NCI-H526 (cell line): Measurements from ENCODE around the gene HNRNPLL.
"Not testable (repeated sequence)": the region's sequence is repeated elsewhere in the genome, so short reads cannot be mapped to it uniquely, and the experiment has no call there.

ENCODE experiments used
- DNase-seq, 2 experiments: peaks; one replicate each; lab custom pipeline; 2025; lab: John Stamatoyannopoulos, UW

The HNRNPLL gene

DNA sequence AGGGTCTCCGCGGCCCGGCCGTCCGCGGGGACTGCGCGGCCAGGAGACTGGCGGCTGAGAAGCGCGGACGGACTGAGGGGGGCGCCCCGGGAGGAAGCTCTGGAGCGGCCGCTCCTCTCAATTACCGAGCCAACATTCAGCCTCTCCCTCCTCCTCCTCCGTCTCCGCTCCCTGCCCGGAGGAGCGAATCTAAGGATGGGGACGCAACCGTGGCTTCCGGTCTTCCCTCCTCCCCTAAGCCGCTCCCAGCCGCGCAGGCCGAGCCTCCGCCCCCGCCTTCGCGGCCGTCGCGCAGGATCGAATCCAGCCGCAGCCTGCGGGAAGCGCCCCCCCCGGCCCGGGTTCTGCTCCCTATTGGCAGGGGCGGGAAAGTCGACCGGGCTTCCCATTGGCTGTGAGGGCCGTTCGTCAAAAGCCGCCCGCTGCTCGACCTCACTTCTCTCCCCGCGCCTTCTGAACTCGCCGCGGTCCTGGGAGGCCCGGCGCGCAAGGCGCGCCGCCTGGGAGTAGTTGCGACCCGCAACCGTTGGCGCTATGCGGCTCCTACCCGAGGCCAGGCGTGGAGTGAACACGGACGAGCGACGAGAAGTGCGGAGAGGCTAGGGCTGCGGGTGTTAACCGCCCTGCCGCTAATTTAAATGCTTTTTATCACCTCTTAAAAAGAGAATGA is at the start of gene HNRNPLL:
TSS of gene HNRNPLL (minus strand) at position 197 of the 670 bp plus-strand sequence. CDS start 302 bp downstream, outside the sequence.
- peak; percentile 89 to 98 for DNase-seq

DNA sequence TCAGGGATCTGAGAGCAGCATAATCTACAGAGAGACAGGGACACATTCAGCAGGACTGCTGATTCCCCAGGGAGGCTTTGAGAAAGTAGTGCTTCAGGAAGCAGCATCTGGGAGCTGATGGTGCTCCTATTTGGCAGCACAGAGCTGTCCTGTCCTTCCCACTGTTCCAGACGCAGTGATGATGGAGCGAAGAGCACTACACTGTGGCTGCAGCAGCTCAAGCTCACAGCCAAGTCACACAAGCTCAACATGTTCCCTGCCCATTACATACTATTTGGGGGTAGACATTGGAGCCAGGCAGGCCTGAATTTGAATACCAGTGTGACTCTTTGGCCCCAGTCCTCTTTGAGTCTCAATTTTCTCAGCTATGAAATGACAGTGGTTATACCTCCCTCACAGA is 48.0 kb upstream of the HNRNPLL start:
- DNase-seq, result peak in 1 of 2 experiments; percentile 10

DNA sequence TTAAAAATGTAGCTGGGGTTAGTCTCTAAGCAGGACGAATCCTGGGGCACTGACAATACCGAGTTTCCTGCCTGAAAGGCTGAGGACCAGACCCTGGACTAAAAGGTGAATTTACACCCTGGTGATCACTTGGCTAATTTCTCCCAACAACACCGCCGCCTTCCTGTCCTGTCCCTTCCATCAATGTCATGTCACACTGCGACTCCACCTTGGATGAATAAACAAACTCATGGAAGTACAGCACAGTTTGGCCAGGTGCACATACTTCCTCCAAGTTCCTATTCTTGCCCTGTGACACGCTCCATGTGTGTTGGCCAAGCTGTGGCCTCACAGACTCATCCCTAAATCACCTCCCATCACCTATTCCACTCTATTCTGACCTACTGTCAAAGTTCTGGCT is 47.3 kb upstream of the HNRNPLL start:
- DNase-seq, result no peak

DNA sequence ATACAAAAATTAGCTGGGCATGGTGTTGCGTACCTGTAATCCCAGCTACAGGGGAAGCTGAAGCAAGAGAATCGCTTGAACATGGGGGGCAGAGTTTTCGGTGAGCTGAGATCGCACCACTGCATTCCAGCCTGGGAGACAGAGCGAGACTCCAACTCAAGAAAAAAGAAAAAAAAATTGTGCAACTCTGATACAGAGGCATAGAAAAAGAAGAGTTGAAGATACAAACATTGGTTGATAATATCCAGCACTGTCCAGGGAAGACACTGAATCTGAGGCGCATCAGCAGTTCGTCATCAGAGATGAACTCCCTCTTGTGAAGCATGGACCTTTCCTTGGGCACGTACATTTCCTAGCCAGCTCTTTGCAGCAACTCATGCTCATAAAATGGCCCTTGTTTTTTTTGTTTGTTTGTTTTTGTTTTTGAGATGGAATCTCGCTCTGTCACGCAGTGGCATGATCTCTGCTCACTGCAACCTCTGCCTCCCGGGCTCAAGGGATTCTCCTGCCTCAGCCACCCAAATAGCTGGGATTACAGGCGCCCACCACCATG is 46.5 kb upstream of the HNRNPLL start:
- DNase-seq, result no peak

DNA sequence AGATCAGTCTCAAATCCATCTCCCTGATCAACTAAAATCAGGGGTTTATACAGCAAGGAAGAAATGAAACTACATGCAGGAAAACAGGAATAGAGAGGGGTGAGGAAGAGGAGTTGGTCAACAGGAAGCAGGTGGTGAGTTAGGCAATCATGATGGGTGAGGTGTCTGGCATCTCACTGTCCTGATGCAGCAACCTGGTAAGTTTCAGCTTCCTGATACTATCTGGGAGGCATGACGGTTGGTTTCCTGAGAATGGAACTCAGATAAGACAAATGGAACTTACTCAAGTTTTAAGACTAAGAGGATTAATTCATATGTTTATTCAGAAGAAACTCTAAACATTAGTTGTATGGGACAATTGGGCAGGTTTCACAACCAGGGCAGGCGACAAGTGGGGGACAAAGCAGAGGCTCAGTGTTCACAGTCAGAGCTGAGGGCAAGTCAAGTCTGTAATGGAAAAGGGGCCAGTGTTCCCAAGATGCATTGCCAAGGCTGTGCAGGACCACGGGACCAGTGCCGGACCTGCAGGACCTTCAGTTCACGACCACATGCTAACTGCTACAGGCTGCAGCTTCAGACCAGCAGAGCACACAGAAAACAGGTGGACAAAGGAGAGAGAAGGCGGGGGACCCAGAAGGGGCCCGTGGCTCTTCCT is 45.5 kb upstream of the HNRNPLL start:
- DNase-seq, result no peak

DNA sequence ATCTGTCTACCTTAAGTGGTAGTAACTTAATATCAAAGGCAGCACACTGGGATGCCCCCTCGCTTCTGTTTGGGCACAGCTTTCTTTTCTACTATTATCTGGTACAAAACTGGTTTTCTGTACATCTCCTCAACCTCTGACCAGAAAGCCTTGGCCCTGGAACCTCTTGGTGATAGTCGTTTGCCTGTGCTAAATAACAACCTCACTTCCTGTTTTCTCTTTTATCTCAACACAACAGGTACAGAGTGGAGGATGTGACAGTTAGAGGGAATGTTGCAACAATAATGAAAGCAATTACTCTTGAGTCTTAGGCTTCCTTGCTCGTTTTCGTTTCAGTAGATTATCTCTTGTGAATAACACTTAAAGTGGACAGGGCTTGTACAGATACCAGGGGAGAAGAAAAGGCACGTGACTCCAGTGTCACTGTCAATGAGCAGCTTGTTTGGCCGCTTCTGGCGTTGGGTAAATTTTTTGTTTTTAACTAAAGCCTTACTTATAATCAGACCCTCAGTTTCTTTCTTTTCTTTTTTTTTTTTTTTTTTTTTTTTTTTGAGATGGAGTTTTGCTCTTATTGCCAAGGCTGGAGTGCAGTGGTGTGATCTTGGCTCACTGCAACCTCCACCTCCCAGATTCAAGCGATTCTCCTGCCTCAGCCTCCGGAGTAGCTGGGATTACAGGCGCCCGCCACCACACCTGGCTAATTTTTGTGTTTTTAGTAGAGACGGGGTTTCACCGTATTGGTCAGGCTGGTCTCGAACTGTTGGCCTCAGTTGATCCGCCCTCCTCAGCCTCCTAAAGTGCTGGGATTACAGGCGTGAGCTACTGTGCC is 41.2 kb upstream of the HNRNPLL start:
- DNase-seq, result not testable (repeated sequence)

DNA sequence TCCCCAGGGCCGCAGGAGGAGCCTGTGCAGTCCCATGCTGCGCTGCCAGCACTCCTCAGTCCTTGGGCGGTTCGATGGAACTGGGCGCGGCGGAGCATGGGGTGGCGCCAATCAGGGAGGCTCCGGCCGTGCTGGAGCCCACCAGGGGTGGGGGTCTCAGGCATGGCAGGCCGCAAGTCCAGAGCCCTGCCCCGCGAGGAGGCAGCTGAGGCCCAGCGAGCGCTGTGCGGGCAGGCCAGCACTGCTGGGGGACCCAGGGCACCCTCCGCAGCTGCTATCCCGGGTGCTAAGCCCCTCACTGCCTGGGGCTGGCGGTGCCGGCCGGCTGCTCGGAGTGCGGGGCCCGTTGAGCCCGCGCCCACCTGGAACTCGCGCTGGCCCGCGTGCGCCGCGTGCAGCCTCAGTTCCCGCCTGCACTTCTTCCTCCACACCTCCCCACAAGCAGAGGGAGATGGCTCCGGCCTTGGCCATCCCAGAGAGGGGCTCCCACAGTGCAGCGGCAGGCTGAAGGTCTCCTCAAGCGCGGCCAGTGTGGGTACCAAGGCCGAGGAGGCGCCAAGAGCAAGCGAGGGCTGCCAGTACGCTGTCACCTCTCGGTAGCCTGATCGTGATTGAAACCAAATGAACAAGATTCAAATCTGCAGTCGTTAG is 40.4 kb upstream of the HNRNPLL start:
- DNase-seq, result no peak

DNA sequence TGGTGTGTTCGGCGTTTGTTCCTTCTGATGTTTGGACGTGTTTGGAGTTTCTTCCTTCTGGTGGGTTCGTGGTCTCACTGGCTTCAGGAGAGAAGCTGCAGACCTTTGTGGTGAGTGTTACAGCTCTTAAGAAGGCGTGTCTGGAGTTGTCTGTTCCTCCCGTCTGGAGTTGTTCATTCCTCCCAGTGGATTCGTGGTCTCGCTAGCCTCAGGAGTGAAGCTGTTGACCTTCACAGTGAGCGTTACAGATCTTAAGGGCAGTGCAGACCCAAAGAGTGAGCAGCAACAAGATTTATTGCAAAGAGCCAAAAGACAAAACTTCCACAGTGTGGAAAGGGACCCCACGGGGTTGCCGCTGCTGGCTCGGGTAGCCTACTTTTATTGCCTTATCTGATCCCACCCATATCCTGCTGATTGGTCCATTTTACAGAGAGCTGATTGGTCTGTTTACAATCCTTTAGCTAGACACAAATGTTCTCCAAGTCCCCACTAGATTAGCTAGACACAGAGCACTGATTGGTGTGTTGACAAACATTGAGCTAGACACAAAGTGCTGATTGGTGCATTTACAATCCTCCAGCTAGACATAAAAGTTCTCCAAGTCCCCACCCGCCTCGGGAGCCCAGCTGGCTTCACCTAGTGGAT is 39.8 kb upstream of the HNRNPLL start:
- DNase-seq, result not testable (repeated sequence)

DNA sequence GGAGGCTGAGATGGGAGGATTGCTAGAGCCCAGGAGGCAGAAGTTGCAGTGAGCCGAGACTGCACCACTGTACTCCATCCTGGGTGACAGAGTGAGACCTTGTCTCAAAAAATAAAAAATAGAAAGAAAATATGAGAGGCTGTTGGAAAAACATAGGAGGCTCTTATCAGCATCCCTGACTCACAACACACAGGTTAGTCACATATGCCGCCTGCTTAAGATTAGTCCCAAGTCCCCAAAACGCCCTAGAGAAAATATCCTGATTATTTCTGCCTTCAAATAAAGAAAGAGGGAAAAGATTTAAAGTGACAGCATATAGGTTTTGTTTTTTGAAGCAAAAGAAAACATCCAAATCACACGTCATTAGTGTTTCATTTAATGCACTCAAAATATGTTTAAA is 33.3 kb upstream of the HNRNPLL start:
- DNase-seq, result no peak

DNA sequence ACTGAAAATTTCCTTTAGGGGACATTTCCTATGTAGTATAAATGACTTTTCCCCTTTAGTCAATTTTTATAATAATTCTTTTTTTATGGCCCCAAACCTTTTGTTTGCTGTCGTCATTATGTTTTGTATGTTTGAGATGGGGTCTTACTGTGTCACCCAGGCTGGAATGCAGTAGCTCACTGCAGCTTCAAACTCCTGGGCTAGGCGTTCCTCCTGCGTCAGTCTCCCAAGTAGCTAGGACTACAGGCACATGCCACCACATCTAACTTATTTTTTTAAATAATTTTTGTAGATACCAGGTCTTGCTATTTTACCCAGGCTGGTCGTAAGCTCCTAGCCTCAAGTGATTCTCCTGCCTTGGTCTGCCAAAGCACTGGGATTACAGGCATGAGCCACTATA is 32.4 kb upstream of the HNRNPLL start:
- DNase-seq, result no peak

DNA sequence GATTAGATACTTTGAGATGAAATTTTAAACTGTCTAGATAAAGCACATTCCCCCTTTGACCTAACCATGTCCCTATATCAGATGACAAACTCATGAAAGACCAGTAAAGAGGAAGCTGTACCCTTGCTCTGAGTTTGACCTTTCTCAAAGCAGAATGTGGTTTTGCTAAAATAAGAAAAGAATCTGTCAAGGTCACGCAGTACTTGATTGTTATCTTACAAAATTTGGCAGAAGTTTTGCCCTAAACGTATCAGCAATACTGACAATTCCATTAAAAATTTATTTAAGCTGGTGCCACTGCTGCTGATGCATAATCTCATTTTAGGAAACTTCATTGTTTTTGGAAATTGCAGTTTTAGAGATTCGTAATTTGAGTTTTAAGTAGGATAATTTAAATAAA is 32.0 kb upstream of the HNRNPLL start:
- no peak for DNase-seq

DNA sequence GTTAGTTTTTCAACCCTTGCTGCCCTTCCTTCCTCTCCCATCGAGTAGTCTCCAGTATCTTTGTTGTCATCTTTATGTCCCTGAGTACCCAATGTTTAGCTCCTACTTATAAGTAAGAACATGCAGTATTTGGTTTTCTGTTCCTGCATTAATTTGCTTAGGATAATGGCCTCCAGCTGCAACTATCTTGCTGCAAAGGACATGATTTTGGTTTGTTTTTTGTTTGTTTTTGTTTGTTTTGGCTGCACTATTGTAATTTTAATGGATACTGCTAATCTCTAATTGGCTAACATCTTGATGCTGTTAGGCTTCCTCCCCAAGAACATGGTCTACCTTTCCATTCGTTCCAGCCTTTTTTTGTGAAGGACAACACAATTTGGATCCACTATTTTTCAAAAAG is 31.2 kb upstream of the HNRNPLL start:
- no peak for DNase-seq

DNA sequence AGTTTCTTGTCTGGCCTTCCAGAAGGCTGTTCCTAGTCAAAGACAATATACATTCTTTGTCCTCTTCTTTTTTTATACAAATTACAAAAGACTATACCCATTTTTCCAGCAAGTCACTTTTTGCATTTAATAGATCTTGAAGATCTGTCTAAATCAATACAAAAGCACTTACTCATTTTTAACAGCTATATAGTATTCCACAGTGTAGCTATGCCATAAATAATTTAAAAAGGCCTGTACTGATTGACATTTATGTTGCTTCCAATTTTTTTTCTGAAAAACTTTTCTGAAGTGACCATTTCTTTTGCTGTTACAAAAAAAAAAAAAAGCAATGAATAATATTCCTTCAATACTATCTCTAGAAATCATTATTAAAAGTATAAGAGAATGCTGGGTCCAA is 30.3 kb upstream of the HNRNPLL start:
- no peak for DNase-seq

DNA sequence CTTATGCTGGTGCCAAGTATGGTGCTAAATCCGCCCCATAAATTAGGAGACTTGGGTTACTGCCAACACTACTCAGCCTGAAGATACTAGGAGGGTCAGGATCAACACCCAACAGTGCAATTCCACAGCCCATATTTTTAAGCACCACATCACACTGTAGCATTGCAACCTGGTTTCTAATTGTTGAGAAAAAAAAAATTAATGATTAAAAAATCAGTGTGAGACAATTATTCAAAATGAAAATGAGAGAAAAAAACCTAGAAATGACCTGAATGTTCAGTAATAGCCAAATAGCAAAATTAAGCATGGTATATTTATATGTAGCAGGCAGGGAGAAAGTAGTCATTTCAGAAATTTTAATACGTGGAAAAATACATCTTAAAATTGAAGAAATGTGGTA is 29.2 kb upstream of the HNRNPLL start:
- DNase-seq, result no peak

DNA sequence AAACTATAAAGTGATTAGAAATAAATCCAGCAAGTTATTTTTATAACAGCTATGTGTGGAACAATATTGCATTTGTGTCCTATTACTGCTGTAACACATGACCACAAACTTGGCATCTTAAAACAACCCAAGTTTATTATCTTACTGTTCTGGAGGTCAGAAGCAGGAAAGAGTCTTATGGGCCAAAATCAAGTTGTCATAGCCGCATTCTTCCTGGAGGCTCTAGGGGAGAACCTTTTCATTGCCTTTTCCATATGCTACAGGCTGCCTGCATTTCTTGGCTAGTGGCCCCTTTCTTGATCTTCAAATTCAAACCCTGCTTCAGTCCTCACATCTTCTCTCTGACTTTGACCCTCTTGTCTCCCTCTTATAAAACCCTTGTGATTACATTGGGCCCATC is 27.0 kb upstream of the HNRNPLL start:
- no peak for DNase-seq

DNA sequence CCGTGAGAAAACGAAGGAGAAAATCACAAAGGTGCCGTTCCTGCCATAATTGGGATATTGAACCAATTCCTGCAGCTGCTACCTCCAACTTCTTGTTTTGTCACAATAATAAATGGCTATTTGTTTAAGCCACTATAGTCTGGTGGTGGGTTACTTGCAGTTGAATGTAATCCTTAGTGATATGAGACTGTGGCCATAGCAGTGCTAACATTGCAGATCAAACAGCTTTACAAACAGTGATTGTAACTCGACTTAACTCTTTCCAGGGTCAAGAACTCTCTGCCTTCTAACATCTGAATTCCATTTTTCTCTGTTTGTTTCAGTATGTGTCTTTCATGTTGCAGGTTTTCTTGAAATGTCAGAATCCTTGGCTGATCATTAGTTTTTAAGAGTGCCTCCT is 24.7 kb upstream of the HNRNPLL start:
- DNase-seq, result no peak

DNA sequence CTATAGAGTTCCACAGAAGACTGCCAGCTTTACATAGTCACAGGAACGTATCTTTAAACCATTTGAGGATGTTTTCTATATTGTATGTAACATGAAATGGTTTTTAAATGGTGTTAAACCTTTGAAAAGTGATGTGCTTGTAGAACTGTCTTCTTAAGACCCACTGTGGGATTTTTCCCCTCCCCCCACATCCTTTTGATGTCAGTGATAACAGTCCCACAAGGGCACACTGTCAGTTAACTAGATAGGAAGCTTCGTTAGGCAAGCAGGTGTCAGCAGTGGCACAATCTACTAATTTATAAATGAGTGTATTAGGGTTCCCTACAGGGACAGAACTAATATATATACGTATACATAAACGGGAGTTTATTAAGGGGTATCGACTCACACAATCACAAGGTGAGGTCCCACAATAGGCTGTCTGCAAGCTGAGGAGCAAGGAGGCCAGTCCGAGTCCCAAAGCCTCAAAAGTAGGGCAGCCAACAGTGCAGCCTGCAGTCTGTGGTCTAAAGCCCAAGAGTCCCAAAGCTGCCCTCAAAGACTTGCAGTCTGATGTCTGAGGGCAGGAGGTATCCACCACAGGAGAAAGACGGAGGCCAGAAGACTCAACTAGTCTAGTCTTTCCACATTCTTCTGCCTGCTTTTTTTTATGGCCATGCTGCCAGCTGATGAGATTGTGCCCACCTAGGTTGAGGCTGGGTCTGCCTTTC is 23.8 kb upstream of the HNRNPLL start:
- DNase-seq, result no peak

DNA sequence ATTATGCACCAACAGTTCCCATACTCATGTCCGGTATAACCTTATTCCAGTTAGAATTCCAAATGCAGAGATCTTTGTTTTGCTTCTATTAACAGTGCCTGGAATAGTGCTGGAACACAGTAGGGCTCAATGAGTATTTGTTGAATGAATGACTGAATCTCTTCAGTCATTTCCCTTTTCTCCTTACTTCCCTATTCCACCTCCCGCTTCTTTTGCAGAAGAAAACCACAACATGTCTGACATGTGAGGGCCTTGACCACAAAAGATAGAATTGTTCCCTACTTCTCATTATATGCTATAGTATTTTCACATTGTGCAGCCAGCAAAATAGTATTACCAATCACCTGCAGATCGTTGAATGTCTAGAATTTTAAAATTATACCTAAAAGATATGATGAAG is 19.5 kb upstream of the HNRNPLL start:
- no peak for DNase-seq

DNA sequence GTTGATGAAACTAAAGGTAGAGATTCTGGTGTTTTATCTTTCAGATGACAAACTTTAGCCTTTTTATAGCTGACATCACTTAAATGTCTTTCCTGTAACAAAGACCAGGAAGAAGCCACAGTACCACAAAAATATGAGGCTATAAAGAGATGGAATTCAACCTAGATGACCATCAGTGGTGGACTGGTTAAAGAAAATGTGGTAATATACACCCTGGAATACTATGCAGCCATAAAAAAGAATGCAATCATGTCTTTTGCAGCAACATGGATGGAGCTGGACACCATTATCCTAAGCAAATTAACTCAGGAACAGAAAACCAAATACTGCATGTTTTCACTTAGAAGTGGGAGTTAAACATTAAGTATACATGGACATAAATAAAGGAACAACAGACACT is 18.3 kb upstream of the HNRNPLL start:
- no peak for DNase-seq

DNA sequence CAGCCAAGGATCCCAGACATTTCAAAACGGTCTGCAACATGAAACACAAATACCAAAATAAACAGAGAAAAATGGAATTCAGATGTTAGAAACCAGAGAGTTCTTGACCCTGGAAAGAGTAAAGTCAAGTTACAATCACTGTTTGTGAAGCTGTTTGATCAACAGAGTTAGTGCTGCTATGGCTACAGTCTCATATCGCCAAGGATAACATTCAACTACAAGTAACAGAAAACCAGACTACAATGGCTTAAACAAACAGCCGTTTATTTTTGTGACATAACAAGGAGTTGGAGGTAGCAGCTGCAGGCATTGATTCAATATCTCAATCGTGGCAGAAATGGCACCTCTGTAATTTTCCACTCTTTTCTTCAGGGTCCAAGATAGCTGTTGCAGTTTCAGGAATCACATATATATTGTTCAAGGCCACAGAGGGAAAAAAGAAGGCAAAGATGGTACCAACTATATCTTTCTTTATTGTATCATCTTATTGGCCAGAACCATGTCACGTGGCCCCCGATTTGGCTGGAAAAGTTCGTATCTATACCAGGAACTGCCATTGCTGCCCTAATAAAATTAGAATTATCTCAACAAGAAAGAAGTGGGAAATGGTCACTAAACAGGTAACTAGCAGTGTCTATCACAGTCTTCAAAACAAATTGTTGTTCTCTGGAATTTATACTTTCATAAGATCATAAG is 17.7 kb upstream of the HNRNPLL start:
- DNase-seq, result no peak
